Esophagus muscularis mucosa (tissue), 4 donors: ENCODE data around the gene USF2. TPM values are rescaled to one million over a fixed set of nuclear protein-coding genes. Genes with fewer than 3 reads are reported as not detected.

Experiments
- DNase-seq: peaks from one replicate; pipeline ENCODE4 v3.0.0-alpha.2; 2017; ENCODE audit errors: extremely low spot score
- H3K27ac ChIP-seq, 4 donors: fragments of 200-600 bp; sonication (generic); replicated peaks in 1 of 4; 1 replicate in 3 of 4; 2 replicates in 1 of 4; pipeline ENCODE4 v1.5.1; 2016 to 2019; ENCODE audit warnings: mild to moderate bottlenecking in 1 of 4
- H3K27me3 ChIP-seq, 4 donors: fragments of 200-600 bp; sonication (generic); one replicate each; pipeline versions ENCODE4 v1.5.1 to v1.6.0; 2016 to 2019
- H3K36me3 ChIP-seq, 4 donors: fragments of 200-600 bp; sonication (generic); one replicate each; pipeline ENCODE4 v1.5.1; 2016 to 2019
- H3K4me1 ChIP-seq, 4 donors: fragments of 200-600 bp; sonication (generic); one replicate each; pipeline ENCODE4 v1.5.1; 2016 to 2019
- H3K4me3 ChIP-seq, 4 donors: fragments of 200-600 bp; sonication (generic); 1 replicate in 2 of 4; 2 replicates in 2 of 4; pipeline ENCODE4 v1.5.1; 2016 to 2019; ENCODE audit warnings: mild to moderate bottlenecking in 4 of 4, moderate library complexity in 1 of 4
- H3K9me3 ChIP-seq, 4 donors: fragments of 200-600 bp; sonication (generic); 1 replicate in 3 of 4; 2 replicates in 1 of 4; pipeline ENCODE4 v1.5.1; 2016 to 2019
- CTCF ChIP-seq, 3 experiments: fragments of 200-600 bp in 2 of 3; fragments of 450-650 bp in 1 of 3; sonication (generic) in 2 of 3; IDR thresholded peaks; one replicate each; pipeline ENCODE4 v1.5.1; 2017 to 2019; ENCODE audit warnings: antibody characterized with exemption in 3 of 3, mild to moderate bottlenecking in 2 of 3, moderate library complexity in 1 of 3
- EP300 ChIP-seq: sonication (generic); formaldehyde crosslinking; IDR thresholded peaks from one replicate; pipeline ENCODE4 v1.6.1; 2017; ENCODE audit warnings: antibody characterized with exemption
- POLR2A ChIP-seq: fragments of 450-650 bp; IDR thresholded peaks from one replicate; pipeline ENCODE4 v1.6.1; 2017; ENCODE audit warnings: antibody characterized with exemption, moderate library complexity, mild to moderate bottlenecking, low read depth
- POLR2AphosphoS5 ChIP-seq, 2 donors: sonication (generic); formaldehyde crosslinking; IDR thresholded peaks; one replicate each; pipeline ENCODE4 v1.6.1; 2017; ENCODE audit warnings: antibody characterized with exemption in 2 of 2
- WGBS: methylation state at CpG from one replicate; pipeline ENCODE4 v1.1.5; 2018; 5-methylcytosine and 5-hydroxymethylcytosine counted together
- intact Hi-C: fragments of 100-400 bp; cut with DNase I; formaldehyde crosslinking; loops from one replicate; pipeline ENCODE4 v1.15.1; 2023
- total RNA-seq, 4 donors: library from RNA; depleted of rRNA; stranded (reverse); fragments of >200 nt; gene quantifications; one replicate each; pipeline versions ENCODE4 v1.1.0 to v1.2.1, GENCODE V29; 2016

The USF2 gene
- total RNA-seq, 4 donors from 2014 or later = 111 to 122 (median 116) TPM

GRCh38 chr19:35311901-35312665 lies 43.3 kb downstream of the USF2 start:
- Histone ChIP-seq H3K27me3 (peaks cover 0 to 62% (median 0%) of the 10 kb centered on the region in 4 donors), H3K4me1 (no peaks in the 10 kb centered on the region), H3K4me3 (no peak overlapping the region), H3K27ac (no peak overlapping the region), H3K36me3 (no peaks in the 10 kb centered on the region), H3K9me3 (no peaks in the 10 kb centered on the region)
- intact Hi-C loops = no loop called here
- no peak for TF ChIP-seq POLR2A
- no peak for DNase-seq
- 83% methylated on average over 20 of the region's 21 CpGs for WGBS

- no peaks in the 10 kb centered on the region for H3K9me3 ChIP-seq
- 35% methylated on average over 3 of the region's 7 CpGs for WGBS
- no peak overlapping the region for H3K27ac ChIP-seq
- no peaks in the 10 kb centered on the region for H3K36me3 ChIP-seq
- H3K4me3 ChIP-seq = no peak overlapping the region
- H3K27me3 ChIP-seq = peaks cover 0 to 61% (median 0%) of the 10 kb centered on the region in 4 donors
- DNase-seq = no peak
- peaks cover 0 to 2% (median 0%) of the 10 kb centered on the region in 4 donors for H3K4me1 ChIP-seq
- intact Hi-C loops = no loop called here
- TF ChIP-seq CTCF (IDR thresholded peaks at IDR 0.05) = no peak
Measured at GRCh38 chr19:35313587-35313986, 44.8 kb downstream of the USF2 start.

- Histone ChIP-seq H3K4me3 (no peak overlapping the region), H3K27ac (no peak overlapping the region), H3K9me3 (no peaks in the 10 kb centered on the region), H3K36me3 (no peaks in the 10 kb centered on the region), H3K4me1 (peaks cover 0 to 7% (median 0%) of the 10 kb centered on the region in 4 donors), H3K27me3 (peaks cover 0 to 61% (median 0%) of the 10 kb centered on the region in 4 donors)
- 94% methylated on average over 6 of the region's 8 CpGs for WGBS
- no peak for DNase-seq
- intact Hi-C loops = no loop called here
- TF ChIP-seq POLR2A (no peak), POLR2AphosphoS5 (IDR thresholded peaks at IDR 0.05) (no peak), EP300 (no peak), CTCF (IDR thresholded peaks at IDR 0.05) (no peak)
Measured at GRCh38 chr19:35314031-35314430, 45.3 kb downstream of the USF2 start.

GRCh38 chr19:35314858-35315470 lies 46.2 kb downstream of the USF2 start:
- no peak for DNase-seq
- peaks cover 0 to 8% (median 0%) of the 10 kb centered on the region in 4 donors for H3K4me1 ChIP-seq
- WGBS = 75% methylated on average over 10 of the region's 10 CpGs
- H3K27ac ChIP-seq = no peak overlapping the region
- H3K4me3 ChIP-seq = no peak overlapping the region
- intact Hi-C loops = no loop called here
- no peaks in the 10 kb centered on the region for H3K36me3 ChIP-seq
- no peaks in the 10 kb centered on the region for H3K9me3 ChIP-seq
- peaks cover 0 to 54% (median 0%) of the 10 kb centered on the region in 4 donors for H3K27me3 ChIP-seq
- TF ChIP-seq CTCF (IDR thresholded peaks at IDR 0.05) = no peak
- no peak for TF ChIP-seq POLR2A
- no peak for TF ChIP-seq EP300
- TF ChIP-seq POLR2AphosphoS5 (IDR thresholded peaks at IDR 0.05) = no peak

- Histone ChIP-seq H3K27me3 (peaks cover 0 to 54% (median 0%) of the 10 kb centered on the region in 4 donors), H3K4me1 (peaks cover 0 to 8% (median 0%) of the 10 kb centered on the region in 4 donors), H3K4me3 (no peak overlapping the region), H3K36me3 (no peaks in the 10 kb centered on the region), H3K27ac (no peak overlapping the region), H3K9me3 (no peaks in the 10 kb centered on the region)
- no peak for DNase-seq
- no peak for TF ChIP-seq POLR2A
- TF ChIP-seq POLR2AphosphoS5 (IDR thresholded peaks at IDR 0.05) = no peak
- TF ChIP-seq CTCF (IDR thresholded peaks at IDR 0.05) = no peak
- TF ChIP-seq EP300 = no peak
- intact Hi-C loops = no loop called here
- 57% methylated on average over 9 of the region's 9 CpGs for WGBS
Measured at GRCh38 chr19:35315883-35316282, 47.1 kb downstream of the USF2 start.
